ENCODE results near the gene TM4SF1. TPM values are rescaled to one million over a fixed set of nuclear protein-coding genes. Genes with fewer than 3 reads are reported as not detected.
A peak's percentile ranks its signal among the peaks of the same experiment; 100 is the strongest.

Gene TM4SF1
- total RNA-seq, 1 experiment from 2014 or later: 0.66 TPM

GRCh38 chr3:149330609-149331331 is 46.7 kb downstream of the TM4SF1 start:
- intact Hi-C loops (cut with micrococcal nuclease): no loop called here
- no TSS peak for BruUV-seq (replicated peaks)
- no peaks in the 10 kb centered on the region for H4K20me1 ChIP-seq (ENCODE audit: insufficient read depth)
- POLR2A ChIA-PET: no interaction called here
- no peaks in the 10 kb centered on the region for H3K27me3 ChIP-seq (ENCODE audit: insufficient read depth, low read length)
- H3K36me3 ChIP-seq (ENCODE audit: control insufficient read depth in 1 of 2, insufficient read depth in 2 of 2, low read length in 2 of 2): no peaks in the 10 kb centered on the region
- peaks cover 0 to 39% of the 10 kb centered on the region in 2 experiments; a peak in 2 of 4 replicates for H3K4me1 ChIP-seq (ENCODE audit: control insufficient read depth in 1 of 2, insufficient read depth in 2 of 2, low read length in 2 of 2)
- no peaks in the 10 kb centered on the region for H3K9me3 ChIP-seq (ENCODE audit: control insufficient read depth in 1 of 2, insufficient read depth in 1 of 2, low read depth in 1 of 2, low read length in 2 of 2)
- H3K79me2 ChIP-seq (ENCODE audit: insufficient read depth, low read length): no peaks in the 10 kb centered on the region
- ATAC-seq: no peak
- CTCF ChIA-PET: no interaction called here
- no peaks in the 10 kb centered on the region for H3K9me2 ChIP-seq (ENCODE audit: insufficient read depth)
- H2AFZ ChIP-seq (ENCODE audit: low read depth, low read length, poor library complexity, severe bottlenecking): peak overlapping the region; percentile 60
- H3K9ac ChIP-seq (ENCODE audit: low read length): no peak overlapping the region
- H3K27ac ChIP-seq (ENCODE audit: low read depth, low read length): no peak overlapping the region
- RAD21 ChIA-PET (ENCODE audit: low non-redundant PET in 1 of 2, low total read pairs in 2 of 2, uncharacterized antibody in 2 of 2, unreplicated experiment in 2 of 2): no interaction called here
- H3K4me2 ChIP-seq (ENCODE audit: low read length): 0 out of 2 replicates have a peak overlapping the region, but pooled peaks have one; percentile 10
- H3K4me3 ChIP-seq (replicated peaks in 1 of 2; ENCODE audit: low read depth in 1 of 2, low read length in 2 of 2): no peak overlapping the region
- DNase-seq (ENCODE audit: low read depth, low spot score): no peak
- TF ChIP-seq SIN3A (IDR thresholded peaks at IDR 0.05; ENCODE audit: low read depth) (0 out of 2 replicates have a peak, but pooled peaks have one; percentile 31), CBX3 (IDR thresholded peaks at IDR 0.05; ENCODE audit: low read depth) (0 out of 2 replicates have a peak, but pooled peaks have one; percentile 23), EZH2 (IDR thresholded peaks at IDR 0.05) (no peak)

- no peaks in the 10 kb centered on the region for H3K27me3 ChIP-seq (ENCODE audit: insufficient read depth, low read length)
- intact Hi-C loops (cut with micrococcal nuclease): no loop called here
- no peaks in the 10 kb centered on the region for H4K20me1 ChIP-seq (ENCODE audit: insufficient read depth)
- H3K4me2 ChIP-seq (ENCODE audit: low read length): no peak overlapping the region
- ChIA-PET CTCF (interaction anchor here (0.6 kb wide), 1 partner anchor 207 kb away, joined by 3 read pairs; no protein-coding TSS in a partner anchor), RAD21 (ENCODE audit: low non-redundant PET in 1 of 2, low total read pairs in 2 of 2, uncharacterized antibody in 2 of 2, unreplicated experiment in 2 of 2) (no interaction called here), POLR2A (no interaction called here)
- TF ChIP-seq EGR1 (IDR thresholded peaks at IDR 0.05; ENCODE audit: low read depth) (no peak), ZFX (IDR thresholded peaks at IDR 0.05) (no peak), ELF1 (IDR thresholded peaks at IDR 0.05; ENCODE audit: borderline replicate concordance, low read depth) (no peak), POLR2AphosphoS5 (IDR thresholded peaks at IDR 0.05; ENCODE audit: low read depth, low read length) (no peak), RAD21 (IDR thresholded peaks at IDR 0.05; ENCODE audit: low read depth) (no peak), TCF7L2 (IDR thresholded peaks at IDR 0.05; ENCODE audit: borderline replicate concordance, extremely low read depth, insufficient read depth, insufficient read length) (no peak), FOSL1 (IDR thresholded peaks at IDR 0.05; ENCODE audit: low read depth) (no peak), EZH2 (IDR thresholded peaks at IDR 0.05) (no peak), SRF (IDR thresholded peaks at IDR 0.05; ENCODE audit: low read depth) (no peak), ATF3 (IDR thresholded peaks at IDR 0.05) (no peak), ZBTB33 (IDR thresholded peaks at IDR 0.05; ENCODE audit: extremely low read depth, insufficient replicate concordance, low read length) (no peak)
- H3K9ac ChIP-seq (ENCODE audit: low read length): no peak overlapping the region
- peaks cover 0 to 17% of the 10 kb centered on the region in 2 experiments; a peak in 2 of 4 replicates for H3K4me1 ChIP-seq (ENCODE audit: control insufficient read depth in 1 of 2, insufficient read depth in 2 of 2, low read length in 2 of 2)
- no TSS peak for BruUV-seq (replicated peaks)
- no peaks in the 10 kb centered on the region for H3K9me2 ChIP-seq (ENCODE audit: insufficient read depth)
- no peak overlapping the region for H3K4me3 ChIP-seq (replicated peaks in 1 of 2; ENCODE audit: low read depth in 1 of 2, low read length in 2 of 2)
- no peaks in the 10 kb centered on the region for H3K79me2 ChIP-seq (ENCODE audit: insufficient read depth, low read length)
- H3K27ac ChIP-seq (ENCODE audit: low read depth, low read length): no peak overlapping the region
- H2AFZ ChIP-seq (ENCODE audit: low read depth, low read length, poor library complexity, severe bottlenecking): peak overlapping the region; percentile 51
- DNase-seq (ENCODE audit: low read depth, low spot score): no peak
- no peaks in the 10 kb centered on the region for H3K36me3 ChIP-seq (ENCODE audit: control insufficient read depth in 1 of 2, insufficient read depth in 2 of 2, low read length in 2 of 2)
- ATAC-seq: no peak
- no peaks in the 10 kb centered on the region for H3K9me3 ChIP-seq (ENCODE audit: control insufficient read depth in 1 of 2, insufficient read depth in 1 of 2, low read depth in 1 of 2, low read length in 2 of 2)
Observed at GRCh38 chr3:149327156-149327555, 50.3 kb downstream of the TM4SF1 start.
